ENCODE measurements around the gene PDZRN4.

DNA sequence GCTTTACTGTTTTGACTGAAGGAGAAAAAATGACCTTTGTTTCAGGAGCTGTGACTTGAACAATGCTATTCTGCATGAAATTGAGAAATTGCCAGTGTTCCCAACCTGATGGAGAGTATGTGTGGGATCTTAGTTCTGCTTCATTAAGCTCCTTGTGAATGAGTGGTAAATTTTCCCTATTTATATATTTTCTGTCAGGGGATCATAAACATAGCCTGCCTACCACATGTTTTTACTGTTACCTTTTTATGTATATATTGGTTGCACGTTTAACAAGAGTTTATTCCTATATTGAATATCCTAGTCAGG, 271.7 kb downstream of the PDZRN4 start:
- TF ChIP-seq ZNF274 (IDR thresholded peaks at IDR 0.05; ENCODE audit: low read depth, low read length), result no peak
- TF ChIP-seq SUZ12 (IDR thresholded peaks at IDR 0.05; ENCODE audit: extremely low read depth, insufficient read depth, insufficient read length), result no peak
- no peak for TF ChIP-seq YY1 (IDR thresholded peaks at IDR 0.05; ENCODE audit: insufficient read depth, insufficient read length)
